Activated CD8-positive, alpha-beta memory T cell treated with anti-CD3 and anti-CD28 coated beads, Interleukin-2, amount 50 U/mL, for 24 hours (primary cell): ENCODE measurements around the gene SLC25A19.
"Not testable (repeated sequence)": the region's sequence is repeated elsewhere in the genome, so short reads cannot be mapped to it uniquely, and the experiment has no call there.

Source experiments
- DNase-seq: peaks from one replicate; pipeline ENCODE4 v3.0.0-alpha.2; 2020; ENCODE audit errors: extremely low read depth

Gene SLC25A19

GRCh38 chr17:75267411-75268232 is 21.6 kb downstream of the SLC25A19 start:
- no peak for DNase-seq

GRCh38 chr17:75267153-75267410 is 22.2 kb downstream of the SLC25A19 start:
- DNase-seq: no peak

DNA sequence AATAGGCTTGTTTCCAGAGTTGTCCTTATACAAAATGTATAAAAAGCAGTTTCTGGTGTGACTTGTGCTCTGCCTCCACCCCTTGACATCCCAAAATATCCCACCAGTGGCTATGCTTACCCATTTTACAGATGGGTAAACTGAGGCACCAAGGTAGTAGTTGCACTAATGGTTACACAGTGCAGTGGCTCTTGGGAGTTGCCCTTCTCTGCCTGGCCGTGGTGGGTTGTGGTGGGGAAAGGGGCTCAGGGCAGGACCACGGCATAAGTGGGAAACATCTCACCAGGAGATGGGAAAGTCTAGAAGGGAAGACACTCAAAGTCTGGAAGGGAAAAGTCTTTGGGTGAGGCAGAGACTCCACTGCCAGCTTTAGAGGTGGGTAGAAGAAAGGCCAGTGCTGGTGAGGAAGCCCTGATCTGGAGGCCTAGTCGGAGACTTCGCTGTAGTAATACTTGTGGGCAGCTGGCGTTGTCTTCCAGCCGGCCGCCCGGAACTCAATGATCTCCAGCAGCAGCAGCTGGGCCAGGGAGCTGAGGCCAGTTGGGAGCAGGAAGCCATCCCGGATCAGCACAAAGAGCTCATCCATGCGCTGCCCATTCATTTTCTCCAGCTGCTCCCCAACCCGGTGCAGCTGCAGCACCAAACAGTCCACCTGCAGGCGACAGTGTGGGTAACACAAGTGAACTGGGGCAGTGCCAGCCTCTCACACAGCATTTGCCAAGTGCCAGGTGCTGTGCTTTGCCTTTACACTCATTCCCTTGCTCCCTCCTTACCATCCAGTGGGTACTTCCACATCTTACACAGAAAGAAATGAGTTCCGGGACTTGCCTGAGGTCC is 22.7 kb downstream of the SLC25A19 start:
- DNase-seq: no peak

DNA sequence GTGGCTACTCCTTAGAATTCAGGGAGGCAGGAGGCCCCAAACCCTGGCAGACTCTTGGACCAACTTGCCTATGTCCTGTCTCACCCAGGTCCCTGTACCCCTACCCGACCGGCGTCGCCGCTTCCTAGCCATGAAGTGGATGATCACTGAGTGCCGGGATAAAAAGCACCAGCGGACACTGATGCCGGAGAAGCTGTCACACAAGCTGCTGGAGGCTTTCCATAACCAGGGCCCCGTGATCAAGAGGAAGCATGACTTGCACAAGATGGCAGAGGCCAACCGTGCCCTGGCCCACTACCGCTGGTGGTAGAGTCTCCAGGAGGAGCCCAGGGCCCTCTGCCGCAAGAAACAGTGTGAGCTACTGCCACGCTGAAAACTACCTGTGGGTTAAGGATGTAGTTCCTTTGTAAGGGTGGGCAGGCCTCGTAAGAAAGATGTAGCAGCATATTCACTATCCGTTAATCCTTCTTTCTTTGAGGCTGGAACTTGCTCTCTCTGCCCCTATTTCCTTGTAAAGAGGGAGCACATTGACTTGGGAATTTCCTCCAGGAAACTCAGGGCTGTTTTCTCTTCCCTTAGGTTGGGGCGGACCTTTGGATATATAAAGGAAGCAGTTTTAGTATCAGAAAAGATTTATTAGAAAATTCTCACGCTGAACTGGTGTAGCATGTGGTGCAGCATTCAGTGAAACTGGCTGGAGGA is 23.5 kb downstream of the SLC25A19 start:
- DNase-seq: no peak

DNA sequence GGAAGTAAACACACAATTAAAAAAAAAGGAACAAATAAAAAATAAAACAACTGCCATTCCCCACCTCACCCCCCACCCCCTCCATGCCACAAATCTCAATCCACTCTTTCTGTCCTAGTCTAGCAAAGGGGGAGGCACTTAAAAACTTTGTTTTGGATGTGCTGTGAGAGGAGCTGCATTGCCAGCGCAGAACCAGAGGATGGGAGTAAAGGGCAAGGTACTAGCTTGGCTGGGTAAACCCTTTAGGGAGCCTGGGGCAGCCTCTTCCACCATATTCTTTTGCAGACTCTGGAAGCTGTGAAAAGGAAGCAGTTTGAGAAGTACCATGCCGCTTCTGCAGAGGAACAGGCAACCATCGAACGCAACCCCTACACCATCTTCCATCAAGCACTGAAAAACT is 26.2 kb downstream of the SLC25A19 start:
- no peak for DNase-seq

GRCh38 chr17:75262112-75262606 is 27.1 kb downstream of the SLC25A19 start:
- no peak for DNase-seq

- peak; percentile 89 for DNase-seq
Measured at GRCh38 chr17:75261336-75262111, 27.7 kb downstream of the SLC25A19 start, which contains the start of the genes GGA3 and MRPS7. GGA3 (minus strand) TSS chr17:75261606; CDS start chr17:75261587, 19 bp downstream. MRPS7 (plus strand) TSS chr17:75261879; CDS start chr17:75261901, 22 bp downstream.

DNA sequence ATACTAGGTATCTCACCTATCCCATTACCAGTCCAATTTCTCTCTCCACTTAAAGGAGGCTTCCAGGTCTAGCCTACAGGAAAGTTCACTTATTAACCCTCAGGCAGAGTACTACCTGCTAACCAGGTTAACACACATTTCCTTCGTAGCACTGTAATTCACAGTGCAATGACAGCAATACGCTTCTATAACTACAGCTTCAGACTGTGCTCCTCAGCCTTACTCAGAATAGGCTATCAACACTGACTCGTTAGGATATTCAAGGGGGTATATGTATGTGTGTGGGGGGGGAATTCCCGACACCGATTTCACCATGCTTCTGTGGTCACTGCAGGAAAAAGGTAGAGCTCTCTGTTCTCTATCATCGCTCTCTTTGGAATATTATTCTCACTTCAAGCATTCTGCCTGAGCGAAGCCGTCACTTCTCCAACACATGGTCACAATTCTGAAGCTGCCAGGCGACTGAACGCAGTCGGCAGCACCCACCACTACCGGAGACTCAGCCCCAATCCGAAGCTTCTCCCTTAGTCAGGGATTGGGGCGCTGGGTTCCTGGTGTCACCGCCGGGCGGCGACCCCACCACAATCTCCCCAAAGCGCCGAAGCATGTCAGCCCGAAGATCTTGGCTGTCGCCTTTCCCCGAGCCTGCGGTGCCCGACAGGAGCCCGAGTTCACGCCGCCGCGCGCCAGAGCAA is 28.4 kb downstream of the SLC25A19 start:
- no peak for DNase-seq

GRCh38 chr17:75257228-75257627 is 32.0 kb downstream of the SLC25A19 start:
- DNase-seq: not testable (repeated sequence)

DNA sequence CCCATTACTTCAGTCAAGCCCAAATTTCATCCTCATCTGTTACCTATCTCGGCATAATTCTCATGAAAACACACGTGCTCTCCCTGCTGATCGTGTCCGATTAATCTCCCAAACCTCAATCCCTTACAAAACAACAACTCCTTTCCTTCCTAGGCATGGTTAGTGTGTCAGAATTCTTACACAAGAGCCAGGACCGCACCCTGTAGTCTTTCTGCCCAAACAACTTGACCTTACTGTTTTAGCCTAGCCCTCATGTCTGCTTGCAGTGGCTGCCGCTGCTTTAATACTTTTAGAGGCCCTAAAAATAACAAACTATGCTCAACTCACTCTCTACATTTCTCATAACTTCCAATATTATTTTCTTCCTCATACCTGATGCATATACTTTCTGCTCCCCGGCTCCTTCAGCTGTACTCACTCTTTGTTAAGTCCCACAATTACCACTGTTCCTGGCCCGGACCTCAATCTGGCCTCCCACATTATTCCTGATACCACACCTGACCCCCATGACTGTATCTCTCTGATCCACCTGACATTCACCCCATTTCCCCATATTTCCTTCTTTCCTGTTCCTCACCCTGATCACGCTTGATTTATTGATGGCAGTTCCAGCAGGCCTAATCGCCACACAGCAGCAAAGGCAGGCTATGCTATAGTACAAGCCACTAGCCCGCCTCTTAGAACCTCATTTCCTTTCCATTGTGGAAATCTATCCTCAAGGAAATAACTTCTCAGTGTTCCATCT is 33.1 kb downstream of the SLC25A19 start:
- not testable (repeated sequence) for DNase-seq

GRCh38 chr17:75252039-75252816 is 37.0 kb downstream of the SLC25A19 start:
- DNase-seq: no peak

GRCh38 chr17:75250009-75250471 is 39.2 kb downstream of the SLC25A19 start:
- DNase-seq: no peak

DNA sequence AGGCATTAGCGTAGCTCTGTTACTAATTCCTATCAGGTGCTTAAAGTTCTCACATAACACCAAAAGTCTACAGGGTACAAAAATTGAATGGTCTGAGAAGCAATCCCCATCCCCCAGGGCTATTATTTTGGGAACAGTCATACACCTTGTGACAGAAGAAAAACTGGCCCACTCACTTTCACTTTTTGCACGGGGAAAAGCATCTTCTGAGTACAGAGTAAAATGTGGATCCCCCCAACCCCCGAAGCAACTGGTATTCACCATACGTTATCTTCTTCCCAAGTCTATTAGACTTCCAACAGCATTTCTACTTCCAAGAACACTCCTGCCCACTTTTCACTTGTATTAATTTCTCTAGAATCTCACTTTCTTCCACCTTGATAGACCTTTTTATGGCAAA is 39.7 kb downstream of the SLC25A19 start:
- DNase-seq: no peak

DNA sequence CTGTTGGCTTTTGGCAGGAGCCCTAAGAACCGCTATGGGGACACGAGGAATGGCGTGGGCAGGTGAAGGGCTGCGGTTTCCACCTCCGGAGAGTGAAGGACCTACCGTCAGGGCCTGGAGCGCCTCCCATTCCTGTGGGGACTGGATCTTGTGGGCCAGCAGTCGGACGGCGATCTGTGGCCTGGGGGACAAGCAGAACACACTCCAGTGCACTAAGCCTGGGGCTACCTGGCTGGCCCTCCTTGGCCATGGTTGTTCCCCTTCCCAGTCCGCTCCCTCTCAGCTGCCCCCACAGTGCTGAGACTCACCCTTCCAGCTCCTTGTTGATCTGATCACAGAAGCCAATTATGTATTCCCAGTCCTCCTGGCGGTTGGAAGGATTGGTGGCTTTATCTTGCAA is 42.8 kb downstream of the SLC25A19 start:
- no peak for DNase-seq

- DNase-seq: no peak
Measured at GRCh38 chr17:75245011-75245410, 44.2 kb downstream of the SLC25A19 start.

DNA sequence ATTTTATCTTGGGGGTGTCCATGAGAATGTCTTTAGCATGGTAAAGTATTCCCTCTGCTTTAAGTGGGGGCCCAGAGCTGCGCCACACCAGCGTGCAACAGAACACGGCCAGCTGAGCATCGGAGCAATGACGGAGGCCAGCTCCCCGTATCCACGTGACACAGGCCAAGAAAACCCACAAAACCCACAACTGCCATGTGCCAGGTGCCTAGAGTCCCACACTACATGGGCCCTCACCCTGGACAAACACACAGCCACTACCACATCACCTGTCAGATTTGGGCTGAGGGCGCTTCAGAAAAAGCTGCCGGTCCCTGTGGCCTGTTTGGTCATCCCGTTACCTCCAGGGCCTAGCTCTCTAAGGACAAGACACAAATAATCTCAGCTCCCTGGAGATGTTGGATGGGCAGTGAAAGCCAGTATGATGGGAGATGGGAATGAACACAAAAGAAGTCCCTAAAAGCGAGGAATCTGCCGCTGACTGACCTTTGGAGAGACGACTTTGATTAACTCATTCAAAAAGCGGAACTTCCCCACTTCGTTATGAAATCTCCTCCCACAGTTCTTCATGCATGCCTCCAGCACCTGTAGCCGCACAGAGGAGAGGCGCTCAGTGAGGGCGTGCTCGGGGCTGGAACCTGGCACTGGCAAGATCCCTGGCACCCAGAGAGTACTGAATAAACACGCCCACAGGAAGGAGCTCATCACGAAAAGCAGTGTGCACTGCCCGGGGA is 44.9 kb downstream of the SLC25A19 start:
- DNase-seq: no peak

DNA sequence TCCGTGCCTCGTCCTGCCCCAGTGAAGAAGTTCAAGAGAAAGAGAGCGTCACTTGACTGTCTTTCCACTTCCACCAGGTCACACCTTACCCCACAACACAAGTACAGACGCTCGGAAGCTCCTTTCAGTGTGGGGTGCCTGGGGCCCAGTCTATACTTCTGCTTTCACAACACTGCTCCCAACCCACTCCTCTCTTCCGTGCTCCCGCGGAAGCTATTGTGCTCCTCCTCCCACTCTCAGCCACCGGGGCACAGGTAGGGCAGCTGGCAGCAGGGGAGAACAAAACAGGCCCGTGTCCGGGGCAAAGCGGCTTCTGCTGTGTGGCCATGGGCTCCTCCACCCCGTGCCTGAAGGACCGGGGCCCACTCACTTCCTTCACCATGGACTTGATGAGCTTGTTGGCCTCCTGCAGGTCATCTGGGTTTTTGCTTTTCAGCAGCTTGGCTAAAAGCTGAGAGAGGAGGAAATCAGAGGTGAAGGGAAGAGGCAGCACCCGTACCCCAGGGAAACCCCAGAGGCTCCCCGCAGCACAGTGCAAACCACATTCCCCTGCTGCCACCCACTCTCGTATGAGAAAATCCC is 46.7 kb downstream of the SLC25A19 start:
- no peak for DNase-seq

- no peak for DNase-seq
Measured at GRCh38 chr17:75241996-75242460, 47.2 kb downstream of the SLC25A19 start.
